ENCODE results near the gene CDC14B.

Gene CDC14B

DNA sequence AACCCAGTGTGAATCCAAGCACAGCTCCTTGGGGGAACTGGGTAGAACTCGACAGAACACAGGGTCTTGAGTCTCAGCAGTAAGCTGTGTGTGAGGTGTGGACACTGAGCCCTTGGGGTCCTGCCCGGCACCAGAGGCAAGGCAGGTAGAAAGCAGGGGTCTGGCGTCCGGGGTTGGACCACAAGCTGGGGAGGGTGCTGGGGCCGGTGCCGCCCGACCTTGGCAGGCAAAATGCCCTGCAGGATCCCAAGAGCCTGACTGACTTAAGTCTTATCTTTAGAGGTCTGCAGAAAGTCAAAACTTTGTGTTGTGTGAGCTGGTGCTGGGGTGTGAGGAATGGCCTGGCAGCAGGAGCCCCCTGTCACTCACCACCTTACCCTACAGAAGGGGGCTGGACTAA, 120.4 kb downstream of the CDC14B start:
- no peak for DNase-seq

DNA sequence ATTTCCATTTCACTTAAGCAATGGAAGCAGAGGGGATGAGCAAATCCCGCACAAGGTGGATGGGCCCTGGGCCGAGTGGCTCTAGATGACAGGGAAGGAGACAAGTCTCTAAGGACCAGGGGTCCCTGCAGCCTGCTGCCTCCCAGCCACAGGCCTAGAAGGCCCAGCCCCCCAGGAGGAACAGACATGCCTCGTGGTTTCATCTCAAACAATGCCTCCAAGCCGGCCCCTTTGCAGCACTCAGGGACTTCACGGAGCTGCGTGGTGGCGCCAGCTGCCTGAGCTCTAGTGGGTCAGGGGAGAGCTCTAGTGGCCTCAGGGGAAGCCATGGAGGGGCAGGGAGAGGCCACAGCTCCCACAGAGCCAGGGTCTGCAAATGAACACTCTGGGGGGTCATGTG, 120.8 kb downstream of the CDC14B start:
- DNase-seq = no peak

DNA sequence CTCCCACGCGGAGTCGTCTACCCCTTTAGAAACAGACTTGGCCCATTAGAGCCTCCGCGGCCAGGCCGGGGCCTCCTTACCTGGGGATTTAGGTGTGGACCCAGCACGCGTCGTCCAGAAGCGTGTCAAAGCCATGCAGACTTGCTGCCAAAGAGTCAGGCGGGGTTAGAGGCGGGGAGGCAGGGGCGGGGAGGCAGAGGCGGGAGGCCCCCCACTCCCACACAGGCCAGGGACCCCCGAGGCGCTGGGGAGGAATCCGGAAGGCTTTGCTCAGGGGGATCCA, 122.6 kb downstream of the CDC14B start:
- no peak for DNase-seq

DNA sequence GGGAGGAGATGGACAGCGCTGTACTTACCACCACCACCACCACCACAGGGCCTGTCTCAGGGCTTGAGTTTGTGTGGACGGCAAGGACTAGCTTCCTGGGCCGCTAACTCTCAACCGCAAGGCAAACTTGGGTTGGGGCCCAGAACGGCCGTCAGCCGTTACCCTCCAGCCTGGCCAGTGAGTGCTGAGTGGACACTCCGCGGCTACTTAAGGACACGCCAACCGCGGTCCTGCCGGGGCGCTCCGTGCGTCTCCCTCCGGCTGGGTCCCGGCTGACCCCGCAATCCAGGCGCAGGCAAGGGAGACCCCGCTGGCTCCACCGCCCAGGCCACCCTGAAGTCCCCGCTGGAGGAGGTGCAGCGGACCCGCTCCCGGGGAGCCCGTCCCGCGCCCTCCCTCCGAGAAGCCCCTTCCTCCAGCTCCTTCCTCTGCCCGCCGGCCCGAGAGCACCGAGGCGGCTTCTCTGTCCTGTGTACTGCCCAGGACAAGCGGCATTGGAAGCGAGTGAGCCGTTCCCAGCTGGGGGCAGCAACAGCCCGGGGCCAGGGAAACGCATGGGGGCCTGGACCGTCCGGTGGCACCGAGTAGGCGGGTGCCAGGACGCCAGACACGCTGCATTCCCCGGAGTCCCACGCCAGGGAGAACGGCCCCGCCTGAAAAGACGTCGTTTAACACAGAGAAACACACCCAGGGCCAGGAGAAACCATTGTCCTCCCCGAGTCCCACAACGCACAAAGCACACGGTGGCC, 123.1 kb downstream of the CDC14B start:
- DNase-seq = no peak

DNA sequence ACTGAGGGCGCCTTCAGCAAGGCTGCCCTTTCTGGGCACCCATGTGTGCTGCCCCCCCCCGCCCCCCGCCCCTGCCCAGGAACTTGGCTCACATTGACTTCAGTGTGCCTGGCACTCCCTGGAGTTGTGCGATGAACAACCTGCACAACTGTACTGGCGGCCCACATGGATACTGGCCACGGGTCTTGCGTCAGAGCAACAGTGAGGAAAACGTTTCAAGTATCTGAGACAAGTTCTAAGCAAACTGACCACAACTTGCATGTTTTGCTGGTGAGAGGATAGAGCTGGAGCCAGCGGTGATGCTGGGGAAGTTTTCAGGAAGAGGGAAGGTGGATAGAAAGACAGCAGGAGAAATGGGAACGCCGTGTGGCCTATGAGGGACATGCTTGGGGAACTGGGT, 124.3 kb downstream of the CDC14B start:
- DNase-seq = no peak

DNA sequence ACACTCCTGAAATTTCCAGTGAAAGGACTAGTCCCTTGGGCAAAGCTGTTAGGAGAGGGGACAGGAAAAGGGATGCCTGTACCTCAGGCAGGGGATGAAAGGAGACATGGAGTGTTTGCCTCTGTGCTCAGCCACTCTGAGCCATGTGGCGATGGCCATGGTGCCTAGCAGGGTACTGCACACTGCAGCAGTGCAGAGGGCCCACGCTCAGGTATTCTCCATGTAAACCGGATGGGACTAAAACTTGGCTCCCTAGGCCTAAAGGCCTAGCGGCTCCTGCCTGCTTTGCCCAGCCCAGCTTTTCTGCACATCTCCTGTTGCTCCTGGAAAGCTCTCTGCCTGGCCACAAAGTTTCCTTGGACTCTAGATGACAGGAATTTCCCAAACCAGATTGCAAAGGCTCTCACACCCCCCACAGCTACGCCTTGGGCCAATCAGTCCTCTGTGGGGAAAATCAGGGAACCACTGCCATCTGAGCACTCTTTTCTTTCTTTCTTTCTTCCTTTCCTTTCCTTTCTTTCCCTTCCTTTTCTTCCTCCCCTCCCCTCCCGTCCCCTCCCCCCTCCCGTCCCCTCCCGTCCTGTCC, 125.3 kb downstream of the CDC14B start:
- DNase-seq = no peak

DNA sequence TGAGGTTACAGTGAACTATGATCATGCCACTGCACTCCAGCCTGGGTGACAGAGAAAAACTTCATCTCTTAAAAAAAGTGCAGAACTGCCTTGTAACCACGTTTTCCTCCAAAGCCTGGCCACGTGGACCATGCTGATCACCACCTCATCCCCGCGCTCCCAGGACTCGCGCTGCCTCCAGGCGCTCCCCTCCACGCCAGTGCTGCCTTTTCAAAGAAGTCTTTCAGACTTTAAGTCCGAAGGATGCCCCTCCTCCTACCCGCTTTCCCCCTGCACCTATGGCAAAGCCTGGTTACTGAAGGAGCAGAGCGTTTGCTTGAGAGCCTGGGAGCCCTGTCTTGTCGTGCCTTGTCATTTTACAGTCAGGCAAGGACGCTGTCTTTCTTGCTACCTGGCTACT, 125.9 kb downstream of the CDC14B start:
- no peak for DNase-seq

DNA sequence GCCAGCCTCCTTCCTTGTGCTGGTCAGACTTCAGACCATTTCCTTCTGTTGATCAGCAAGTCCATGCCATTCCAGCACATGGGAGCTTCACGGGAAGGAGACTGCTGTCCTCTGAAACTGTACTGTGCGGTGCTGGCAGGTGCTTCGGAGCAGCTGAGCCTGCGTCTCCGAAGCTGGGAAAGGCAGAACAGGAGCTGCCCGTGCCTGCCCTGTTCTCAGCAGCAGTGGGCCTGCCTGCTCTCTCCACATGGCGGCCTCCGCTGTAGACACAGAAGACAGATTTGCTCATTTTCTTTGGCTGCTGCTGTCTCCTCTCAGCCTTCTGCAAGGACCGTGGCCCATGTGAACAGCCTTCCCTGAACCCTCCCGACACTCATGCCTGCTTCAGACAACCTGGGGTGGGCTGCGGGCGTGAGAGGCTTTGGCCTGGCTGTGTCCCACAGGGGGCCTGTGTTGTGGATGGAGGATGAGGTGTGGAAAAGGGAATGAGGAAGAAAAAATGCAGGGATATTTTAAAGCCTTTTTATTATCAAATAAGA, 126.6 kb downstream of the CDC14B start:
- no peak for DNase-seq

DNA sequence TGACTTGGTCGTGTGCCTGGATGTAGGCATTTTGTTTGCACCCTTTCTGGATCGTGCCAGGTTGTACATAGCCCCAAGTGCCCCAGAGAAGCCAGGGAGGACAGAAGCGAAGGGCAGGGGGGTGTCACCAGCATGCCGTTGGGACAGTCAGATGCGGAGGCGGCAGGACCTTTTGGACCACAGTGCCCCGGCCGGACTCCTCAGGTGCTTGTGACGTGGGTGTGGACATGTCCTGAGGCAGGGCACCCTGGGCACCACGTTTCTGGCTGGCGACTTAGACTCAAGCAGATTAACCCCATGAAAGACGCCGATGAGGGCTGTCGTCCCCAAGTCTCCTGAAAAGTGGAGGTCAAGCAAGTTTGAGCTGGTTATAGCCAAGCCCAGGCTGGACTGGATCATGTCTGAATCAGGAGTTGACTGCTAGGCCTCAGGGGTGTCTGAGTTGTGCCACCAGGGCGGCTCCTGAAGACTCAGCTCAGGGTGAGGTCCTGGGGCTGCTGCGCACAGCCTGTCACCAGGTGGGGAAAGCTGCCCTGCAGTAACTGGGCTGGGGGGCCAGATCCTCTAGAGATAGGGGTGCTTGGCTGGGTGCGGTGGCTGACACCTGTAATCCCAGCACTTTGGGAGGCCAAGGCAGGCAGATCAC, 127.6 kb downstream of the CDC14B start:
- no peak for DNase-seq

DNA sequence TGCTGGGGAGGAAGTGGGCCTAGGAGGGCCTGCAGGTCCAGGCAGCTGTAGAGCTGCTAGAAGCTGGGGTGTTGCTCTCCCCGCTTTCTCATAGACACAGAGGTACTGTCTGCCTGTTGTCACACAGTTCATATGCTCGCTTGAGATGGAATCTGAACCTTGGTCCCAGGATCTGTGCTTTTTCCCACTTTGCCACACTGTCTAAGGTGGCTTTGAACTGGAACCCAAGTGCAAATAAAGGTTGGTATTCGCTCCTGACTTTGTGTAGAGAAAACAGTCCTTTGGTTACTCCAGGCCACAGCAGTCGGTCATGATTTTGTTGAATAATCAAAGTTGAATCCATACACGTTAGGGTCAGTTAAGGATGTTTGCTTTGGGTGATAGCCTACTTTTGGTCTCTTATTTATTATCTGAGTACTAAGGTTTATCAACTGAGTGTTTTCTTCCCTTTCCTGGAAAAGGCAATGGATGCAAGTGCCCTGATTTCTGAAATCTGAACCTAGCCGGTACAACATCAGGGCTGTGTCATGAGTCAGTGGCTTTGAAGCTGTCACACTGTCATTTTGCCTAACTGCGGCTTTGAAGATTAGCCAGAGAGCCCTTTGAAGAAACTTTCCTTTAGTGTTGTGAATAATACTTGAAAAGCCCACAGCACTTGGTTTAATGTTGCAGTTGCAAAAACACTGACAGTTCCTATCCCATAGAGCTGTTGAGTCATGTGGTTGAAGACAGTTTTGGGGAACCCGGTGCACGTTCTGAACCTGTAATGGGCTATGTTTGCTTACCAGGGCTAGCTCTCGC, 128.4 kb downstream of the CDC14B start:
- no peak for DNase-seq

DNA sequence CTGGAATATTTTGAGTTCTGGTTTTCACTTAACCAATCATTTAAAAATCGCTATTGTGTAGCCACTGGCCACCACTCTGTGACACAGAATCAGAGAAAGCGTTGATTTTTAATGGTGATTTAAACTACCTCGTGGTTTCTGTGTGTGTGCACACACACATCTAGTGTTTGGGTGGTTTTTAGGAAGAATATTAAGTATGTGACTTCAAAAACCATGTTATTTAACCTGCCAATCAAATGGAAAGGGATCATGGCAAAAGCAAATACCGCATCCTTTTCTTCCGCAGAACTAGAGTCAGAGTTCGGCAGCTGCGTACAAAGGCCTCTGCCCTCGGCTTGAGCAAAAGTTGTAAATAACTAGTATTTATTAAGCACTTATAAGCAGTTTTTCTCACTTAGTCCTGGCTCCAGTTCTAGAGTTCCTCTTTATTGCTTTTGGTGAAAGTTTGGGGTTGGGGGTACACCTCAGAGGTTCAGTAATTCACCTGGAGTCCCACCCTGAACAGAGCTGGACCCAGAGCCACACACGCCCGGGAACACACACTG, 129.0 kb downstream of the CDC14B start:
- DNase-seq = no peak

DNA sequence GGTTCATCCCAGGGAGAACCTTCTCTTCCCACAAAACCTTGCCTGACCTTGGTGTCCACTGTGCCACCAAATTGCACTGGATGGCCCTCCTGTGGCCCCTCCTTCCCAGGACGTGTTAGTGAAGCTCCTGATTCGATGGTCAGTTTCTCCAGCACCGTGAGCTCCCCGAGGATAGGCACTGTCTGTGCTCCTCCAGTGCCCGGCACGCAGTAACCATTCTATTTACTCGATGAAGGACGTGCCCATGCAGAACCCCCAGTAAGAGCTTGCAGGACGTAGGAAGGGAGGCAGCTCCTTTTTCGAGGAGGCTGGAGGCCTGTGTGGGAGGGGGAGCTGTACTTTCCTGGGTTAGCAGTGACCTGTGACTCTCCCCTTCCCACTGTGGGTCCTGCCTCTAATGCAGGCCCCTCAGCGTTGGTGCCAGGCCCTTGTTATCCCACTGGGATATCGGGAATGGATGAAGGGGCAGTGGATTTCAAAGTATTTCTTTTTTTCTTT, 130.1 kb downstream of the CDC14B start:
- DNase-seq = no peak

DNA sequence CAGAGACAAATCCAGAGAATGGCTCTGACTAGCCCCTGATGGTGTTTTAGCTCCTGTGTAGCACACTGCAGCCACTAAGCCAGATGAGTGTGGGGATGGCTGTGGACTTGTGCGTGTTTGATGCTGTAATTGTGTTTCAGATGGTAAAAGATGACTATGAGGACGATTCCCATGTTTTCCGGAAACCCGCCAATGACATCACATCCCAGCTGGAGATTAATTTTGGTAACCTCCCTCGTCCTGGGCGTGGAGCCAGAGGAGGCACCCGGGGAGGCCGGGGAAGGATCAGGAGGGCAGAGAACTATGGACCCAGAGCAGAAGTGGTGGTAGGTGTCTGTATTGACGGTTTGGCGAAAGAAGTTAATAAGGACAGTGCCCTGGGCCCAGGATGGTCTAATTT, 131.7 kb downstream of the CDC14B start:
- no peak for DNase-seq

DNA sequence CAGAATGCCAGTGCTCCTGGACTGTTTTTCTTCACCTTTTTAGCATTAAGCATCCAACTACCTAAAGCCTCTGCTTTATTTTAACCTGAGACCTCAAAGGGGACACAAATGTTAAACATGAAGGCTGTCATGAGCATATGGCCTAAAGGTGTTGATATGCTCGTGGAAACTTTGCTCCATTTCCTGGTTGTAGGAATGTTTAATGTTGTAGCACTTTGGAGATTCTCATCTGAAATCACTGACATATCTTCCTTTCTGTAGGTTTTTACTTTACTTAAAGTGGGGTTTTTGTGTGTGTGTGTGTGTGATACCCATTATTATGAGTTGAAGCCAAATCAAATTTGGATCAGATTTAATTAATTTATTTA, 132.6 kb downstream of the CDC14B start:
- DNase-seq = no peak

DNA sequence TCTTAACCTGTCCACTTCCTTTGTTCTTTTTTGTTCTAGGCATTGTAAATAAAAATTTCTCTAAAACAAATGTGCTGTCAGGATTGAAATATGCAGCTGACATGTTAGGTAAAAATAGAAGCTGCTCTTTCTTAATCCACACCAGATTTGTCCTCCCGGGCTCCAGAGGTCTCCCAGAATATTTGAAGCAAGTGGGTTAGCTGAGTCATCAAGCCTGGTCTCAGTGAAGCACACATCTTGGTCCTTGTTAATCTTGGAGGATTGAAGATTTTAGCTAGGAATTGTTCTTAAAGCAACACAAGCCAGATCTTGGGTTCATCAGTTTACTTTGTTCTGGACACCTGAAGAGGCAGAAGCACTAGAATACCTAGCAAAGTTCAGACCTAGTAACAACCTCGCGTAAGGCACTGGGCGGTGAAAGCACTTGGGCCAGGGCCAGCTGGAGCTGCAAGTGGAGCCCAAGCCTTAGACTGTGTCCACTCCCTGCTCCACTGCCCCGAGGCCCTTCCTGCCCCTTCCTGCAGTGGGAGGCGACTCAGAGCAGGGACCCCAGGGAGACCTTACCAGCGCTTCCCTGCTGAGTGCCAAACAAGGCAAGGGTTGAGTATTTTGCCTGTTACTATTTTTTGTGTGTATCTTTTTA, 133.1 kb downstream of the CDC14B start:
- DNase-seq = no peak

DNA sequence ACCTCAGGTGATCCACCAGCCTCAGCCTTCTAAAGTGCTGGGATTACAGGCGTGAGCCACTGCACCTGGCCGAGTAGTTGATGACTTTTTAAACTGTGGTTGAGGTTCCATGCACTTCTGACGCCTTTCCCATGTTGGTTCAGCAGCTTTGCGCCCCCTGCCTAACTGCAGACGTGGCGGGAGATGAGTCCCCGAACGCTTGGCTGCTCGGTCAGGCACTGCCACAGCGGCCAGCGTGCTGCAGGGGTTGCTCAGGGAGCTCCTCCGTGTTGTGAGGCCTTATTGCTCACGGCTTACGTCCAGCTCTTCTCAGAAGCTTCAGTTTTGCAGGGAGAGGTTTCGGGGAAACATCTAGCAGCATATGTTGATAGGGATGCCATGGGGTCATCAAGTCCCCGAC, 134.4 kb downstream of the CDC14B start:
- no peak for DNase-seq

DNA sequence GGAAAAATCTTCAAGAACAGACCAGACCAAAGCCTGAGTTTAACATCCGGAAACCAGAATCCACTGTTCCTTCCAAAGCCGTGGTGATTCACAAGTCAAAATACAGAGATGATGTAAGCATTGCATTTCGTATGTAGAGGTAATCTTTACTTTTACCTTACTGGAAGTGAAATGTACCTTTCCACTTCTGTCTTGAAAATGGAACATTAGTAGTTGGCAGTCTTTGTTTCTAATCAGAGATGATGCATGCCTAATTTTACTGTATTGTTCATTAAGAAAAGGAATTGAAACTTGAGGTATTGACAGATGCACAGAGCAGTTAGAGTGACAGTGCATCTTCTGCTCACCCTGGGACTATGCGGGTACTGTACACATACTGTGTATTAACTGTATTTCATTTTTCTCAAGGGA, 135.1 kb downstream of the CDC14B start:
- no peak for DNase-seq

DNA sequence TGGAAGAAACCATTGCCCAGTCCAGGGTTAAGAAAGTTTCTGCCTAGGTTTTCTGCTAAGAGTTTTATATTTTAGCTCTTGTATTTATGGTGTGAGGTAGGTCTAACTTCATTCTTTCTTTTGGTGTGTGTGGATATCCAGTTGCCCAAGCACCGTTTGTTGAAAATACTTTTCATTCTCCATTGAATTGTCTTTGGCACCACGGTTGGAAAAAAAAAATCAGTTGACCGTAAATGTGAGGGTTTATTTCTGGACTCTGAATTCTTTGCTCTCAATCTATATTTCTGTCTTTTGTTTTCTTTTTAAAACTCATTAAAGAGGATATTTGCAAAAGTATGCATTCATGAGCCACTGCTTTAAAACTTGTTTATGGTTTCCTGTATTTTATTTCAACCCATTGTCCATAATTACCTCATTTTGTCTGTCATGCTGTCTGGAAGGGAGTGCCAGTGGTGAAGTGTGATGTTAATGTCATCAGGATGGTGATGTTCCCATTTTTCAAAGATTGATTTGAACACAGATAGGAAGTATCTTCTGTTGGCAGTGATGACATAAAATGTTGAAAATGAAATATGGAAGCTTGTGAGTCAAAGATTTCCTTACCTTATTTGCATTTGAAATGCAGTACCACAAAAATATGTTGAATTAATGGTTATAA, 135.8 kb downstream of the CDC14B start:
- DNase-seq = no peak

DNA sequence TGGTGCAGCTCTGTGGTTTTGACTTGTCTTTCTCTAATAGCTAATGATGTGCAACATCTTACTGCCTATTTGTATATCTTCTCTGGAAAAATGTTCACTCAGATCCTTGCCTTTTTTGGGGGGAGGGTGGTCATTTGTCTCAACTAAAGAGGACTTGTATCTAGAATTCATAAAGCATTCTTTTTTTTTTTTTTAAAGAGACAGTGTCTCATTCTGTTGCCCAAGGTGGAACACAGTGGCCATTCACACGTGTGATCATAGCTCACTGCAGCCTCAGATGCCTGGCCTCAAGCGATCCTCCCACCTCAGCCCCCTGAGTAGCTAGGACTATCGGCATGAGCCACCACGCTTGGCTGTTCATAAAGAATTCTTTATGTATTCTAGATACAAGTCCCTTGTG, 136.4 kb downstream of the CDC14B start:
- DNase-seq = no peak

DNA sequence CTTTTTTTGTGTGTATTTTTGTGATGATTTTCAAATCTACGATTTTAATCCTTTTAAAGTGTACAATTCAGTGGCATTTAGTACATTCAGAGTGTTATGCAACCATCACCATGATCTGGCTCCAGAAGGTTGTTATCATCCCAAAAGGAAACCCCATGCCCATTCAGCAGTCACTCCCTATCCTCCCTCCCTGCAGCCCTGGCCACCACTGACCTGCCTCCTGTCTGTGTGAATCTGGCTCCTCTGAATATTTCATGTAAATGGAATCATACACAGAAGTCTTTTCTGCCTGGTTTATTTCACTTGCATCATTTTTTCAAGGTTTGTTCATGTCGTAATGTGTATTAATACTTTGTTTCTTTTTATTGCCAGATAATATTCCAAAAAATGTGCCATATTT, 137.2 kb downstream of the CDC14B start:
- DNase-seq = no peak

DNA sequence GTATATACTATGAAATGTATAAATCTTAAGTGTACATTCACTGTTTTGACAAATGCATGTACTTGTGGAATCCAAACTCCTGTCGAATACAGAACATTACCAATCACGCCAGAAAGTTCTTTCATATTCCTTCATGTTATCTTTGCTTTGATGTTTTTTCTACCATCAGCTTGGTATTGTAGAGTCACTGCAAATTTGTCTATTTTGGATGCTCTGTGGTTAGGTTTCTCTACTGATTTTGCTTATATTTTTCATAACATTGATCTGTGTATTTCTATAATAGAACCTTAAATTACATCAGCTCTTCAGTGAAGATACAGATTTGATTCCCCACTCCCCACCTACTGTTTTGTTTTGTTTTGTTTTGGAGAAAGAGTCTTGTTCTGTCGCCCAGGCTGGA, 138.9 kb downstream of the CDC14B start:
- no peak for DNase-seq

DNA sequence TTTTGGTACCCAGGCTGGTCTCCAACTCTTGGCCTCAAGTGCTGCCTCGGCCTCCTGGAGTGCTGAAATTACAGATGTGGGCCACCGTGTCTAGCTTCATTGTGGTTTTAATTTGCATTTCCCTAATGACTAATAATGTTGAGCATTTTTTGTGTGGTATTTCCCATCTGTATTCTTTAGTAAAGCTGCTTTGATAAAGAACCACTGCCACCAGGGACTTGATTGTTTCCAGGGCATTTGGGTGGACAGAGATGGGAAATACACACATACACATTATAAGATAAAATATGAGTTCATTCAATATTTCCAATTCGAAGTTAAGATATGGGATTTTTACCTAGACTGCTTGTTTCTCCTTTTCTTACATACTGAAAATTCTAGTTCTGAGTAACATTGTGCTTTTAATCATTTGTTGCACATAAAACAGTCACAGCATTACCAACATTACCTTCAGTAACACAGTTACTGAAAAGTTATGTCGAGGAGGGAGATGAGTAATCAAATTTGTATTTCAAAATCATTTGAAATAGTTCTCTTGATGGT, 140.7 kb downstream of the CDC14B start:
- DNase-seq = no peak
